NCI-H2171 (cell line): ENCODE results near the gene ZNF132.

Experiments used
- DNase-seq: peaks from one replicate; lab custom pipeline; 2025; lab: John Stamatoyannopoulos, UW

The ZNF132 gene

GRCh38 chr19:58386576-58387337 is 53.2 kb downstream of the ZNF132 start, which contains the start of gene RPS5:
RPS5 (plus strand) TSS chr19:58387269; CDS start chr19:58388138, 869 bp downstream.
- DNase-seq, result peak; percentile 96

DNA sequence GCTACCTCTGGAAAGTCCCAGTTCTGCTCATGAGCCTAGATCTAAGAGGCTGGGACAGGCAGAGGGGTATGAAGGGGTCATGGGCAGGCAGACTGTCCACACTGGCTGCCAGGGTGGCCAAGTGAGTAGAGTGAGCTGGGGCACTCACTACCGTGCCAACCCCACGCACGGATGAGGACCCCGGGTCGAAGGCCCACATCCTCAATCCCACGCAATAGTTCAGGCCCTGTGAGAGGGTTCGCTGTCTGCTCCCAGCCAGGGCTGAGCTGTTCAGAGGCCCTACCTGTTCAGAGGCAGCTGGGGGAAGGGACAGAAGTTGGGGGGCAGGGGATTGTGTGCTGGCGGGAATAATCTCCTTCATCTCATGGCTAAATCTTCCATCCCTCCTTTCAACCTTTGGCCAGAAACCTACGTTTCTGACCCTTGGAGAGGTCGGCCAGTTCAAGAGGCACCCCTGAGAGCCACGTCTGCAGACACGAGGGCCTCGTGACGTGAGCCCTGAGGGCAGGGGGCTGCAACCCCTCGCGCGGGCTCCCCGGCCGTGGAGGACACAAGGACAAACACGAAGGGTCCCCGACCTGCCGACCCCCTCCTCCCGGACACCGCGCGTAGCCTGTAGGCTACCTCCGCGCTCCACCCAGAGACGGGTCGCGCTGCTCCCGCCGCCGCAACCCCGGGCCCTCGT is 53.9 kb downstream of the ZNF132 start:
- no peak for DNase-seq

DNA sequence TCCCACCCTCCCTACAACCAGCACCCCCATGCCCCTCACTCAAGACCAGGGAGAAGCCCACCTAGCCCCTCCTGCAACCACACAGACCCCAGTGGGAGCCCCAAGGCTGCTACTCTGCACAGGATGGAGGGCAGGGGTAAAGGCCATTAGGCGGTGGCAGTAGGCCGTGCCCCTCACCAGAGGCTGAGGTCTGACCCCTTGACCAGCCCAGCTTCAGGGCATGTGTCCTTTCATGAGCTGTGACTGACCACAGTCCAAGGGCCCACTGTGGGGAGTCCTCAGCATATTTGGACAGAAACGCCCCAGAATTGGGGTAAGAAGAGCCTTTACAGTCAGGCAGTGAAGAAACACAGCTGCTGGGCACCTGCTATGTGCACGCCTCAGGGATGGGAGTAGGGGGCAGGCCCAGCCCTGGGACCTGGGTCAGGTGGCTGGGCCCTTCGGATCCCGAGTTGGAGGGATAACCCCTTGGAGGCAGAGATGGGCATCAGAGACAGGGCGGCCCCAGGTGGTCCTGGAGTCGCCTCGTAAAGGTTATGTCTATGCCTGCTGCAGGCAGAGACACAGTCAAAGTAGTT is 54.6 kb downstream of the ZNF132 start:
- DNase-seq, result no peak

- no peak for DNase-seq
These were observed 56.9 kb downstream of the ZNF132 start for GRCh38 chr19:58382997-58383603.
